Measurements from ENCODE around the gene USP48.
"Not testable (repeated sequence)": the region's sequence is repeated elsewhere in the genome, so short reads cannot be mapped to it uniquely, and the experiment has no call there.

The USP48 gene

GRCh38 chr1:21801100-21801499, 18.2 kb upstream of the USP48 start:
- TF ChIP-seq CTCF (conservative IDR thresholded peaks at IDR 0.05; ENCODE audit: low read depth), result no peak
- POLR2A ChIA-PET (ENCODE audit: low non-redundant PET), result no interaction called here
- CTCF ChIA-PET, result no interaction called here
- no peak overlapping the region for H3K27ac ChIP-seq
- DNase-seq (ENCODE audit: low spot score), result peak; percentile 77

- no peak overlapping the region for H3K27ac ChIP-seq
- TF ChIP-seq CTCF (conservative IDR thresholded peaks at IDR 0.05; ENCODE audit: low read depth), result no peak
- POLR2A ChIA-PET (ENCODE audit: low non-redundant PET), result interaction anchor here (0.6 kb wide), 1 partner anchor 15 kb away, joined by 6 read pairs; no protein-coding TSS in a partner anchor
- CTCF ChIA-PET, result no interaction called here
- no peak for DNase-seq (ENCODE audit: low spot score)
Observed at GRCh38 chr1:21799730-21800129, 16.8 kb upstream of the USP48 start.

- CTCF ChIA-PET, result interaction anchor here (0.6 to 0.7 kb wide), 2 partner anchors 10 to 1050 kb away, joined by 3 read pairs; no protein-coding TSS in a partner anchor
- TF ChIP-seq CTCF (conservative IDR thresholded peaks at IDR 0.05; ENCODE audit: low read depth), result no peak
- POLR2A ChIA-PET (ENCODE audit: low non-redundant PET), result no interaction called here
- no peak for DNase-seq (ENCODE audit: low spot score)
- no peak overlapping the region for H3K27ac ChIP-seq
Observed at GRCh38 chr1:21795075-21795474, 12.1 kb upstream of the USP48 start.

GRCh38 chr1:21794656-21795055, 11.7 kb upstream of the USP48 start:
- no peak for DNase-seq (ENCODE audit: low spot score)
- ChIA-PET CTCF (interaction anchor here (0.6 to 0.8 kb wide), 3 partner anchors 10 to 1051 kb away, joined by 3 read pairs; no protein-coding TSS in a partner anchor), POLR2A (ENCODE audit: low non-redundant PET) (no interaction called here)
- no peak overlapping the region for H3K27ac ChIP-seq
- no peak for TF ChIP-seq CTCF (conservative IDR thresholded peaks at IDR 0.05; ENCODE audit: low read depth)

GRCh38 chr1:21793104-21793503, 10.2 kb upstream of the USP48 start:
- ChIA-PET CTCF (interaction anchor here (0.7 kb wide), 1 partner anchor 53 kb away, joined by 3 read pairs; no protein-coding TSS in a partner anchor), POLR2A (ENCODE audit: low non-redundant PET) (no interaction called here)
- DNase-seq (ENCODE audit: low spot score), result no peak
- H3K27ac ChIP-seq, result no peak overlapping the region
- no peak for TF ChIP-seq CTCF (conservative IDR thresholded peaks at IDR 0.05; ENCODE audit: low read depth)

- no peak for DNase-seq (ENCODE audit: low spot score)
- POLR2A ChIA-PET (ENCODE audit: low non-redundant PET), result no interaction called here
- CTCF ChIA-PET, result interaction anchor here (0.6 kb wide), 1 partner anchor 80 kb away, joined by 6 read pairs; no protein-coding TSS in a partner anchor
- TF ChIP-seq CTCF (conservative IDR thresholded peaks at IDR 0.05; ENCODE audit: low read depth), result no peak
- H3K27ac ChIP-seq, result peak overlapping the region; percentile 98
Observed at GRCh38 chr1:21786640-21787039, 3.7 kb upstream of the USP48 start.

GRCh38 chr1:21785764-21786163, 2.8 kb upstream of the USP48 start:
- CTCF ChIA-PET, result interaction anchor here (0.6 to 0.8 kb wide), 2 partner anchors 25 to 418 kb away, joined by 3 to 4 read pairs; no protein-coding TSS in a partner anchor
- DNase-seq (ENCODE audit: low spot score); POLR2A ChIA-PET (ENCODE audit: low non-redundant PET): not testable (repeated sequence)

More at GRCh38 chr1:21785764-21786163, 2.8 kb upstream of the USP48 start:
- H3K27ac ChIP-seq, result peak overlapping the region; percentile 40
